SK-N-MC (cell line): ENCODE measurements around the gene EPS15.
"Not testable (repeated sequence)": the region's sequence is repeated elsewhere in the genome, so short reads cannot be mapped to it uniquely, and the experiment has no call there.

ENCODE experiments used
- DNase-seq: peaks from one replicate; pipeline ENCODE4 v3.0.0-alpha.2; 2011; ENCODE audit warnings: low read depth, low spot score
- H3K27ac ChIP-seq: fragments of 200-600 bp; sonication (generic); 2 replicates; pipeline ENCODE4 v1.5.1; 2016; ENCODE audit warnings: mixed run types
- H3K36me3 ChIP-seq: fragments of 200-600 bp; sonication (generic); 2 replicates; pipeline ENCODE4 v1.6.1; 2017; ENCODE audit warnings: antibody characterized with exemption, low read length, mixed read lengths; ENCODE audit not compliant: insufficient read depth
- H3K4me3 ChIP-seq: fragments of 200-600 bp; sonication (generic); 2 replicates; pipeline ENCODE4 v1.5.1; 2016
- H3K9ac ChIP-seq: fragments of 200-600 bp; sonication (generic); 2 replicates; pipeline ENCODE4 v1.8.0; 2017; ENCODE audit warnings: mixed run types, mixed read lengths; ENCODE audit not compliant: insufficient read length
- H3K9me3 ChIP-seq: fragments of 200-600 bp; sonication (generic); 2 replicates; pipeline ENCODE4 v1.6.1; 2017; ENCODE audit warnings: low read depth, mild to moderate bottlenecking, antibody characterized with exemption, low read length, moderate library complexity, mixed read lengths
- EZH2 ChIP-seq: fragments of 200-600 bp; sonication (generic); IDR thresholded peaks from one replicate; pipeline ENCODE4 v1.6.1; 2017; ENCODE audit warnings: antibody characterized with exemption
- FOXP2 ChIP-seq: optimal IDR thresholded peaks from 2 replicates; pipeline ENCODE3; 2011; ENCODE audit warnings: mild to moderate bottlenecking, moderate library complexity; ENCODE audit not compliant: insufficient read depth; ENCODE audit errors: extremely low read length, control extremely low read depth
- POLR2AphosphoS5 ChIP-seq: IDR thresholded peaks from 2 replicates; pipeline ENCODE4 v1.6.1; 2012; ENCODE audit warnings: mild to moderate bottlenecking, low read depth, low read length, borderline replicate concordance

The EPS15 gene

DNA sequence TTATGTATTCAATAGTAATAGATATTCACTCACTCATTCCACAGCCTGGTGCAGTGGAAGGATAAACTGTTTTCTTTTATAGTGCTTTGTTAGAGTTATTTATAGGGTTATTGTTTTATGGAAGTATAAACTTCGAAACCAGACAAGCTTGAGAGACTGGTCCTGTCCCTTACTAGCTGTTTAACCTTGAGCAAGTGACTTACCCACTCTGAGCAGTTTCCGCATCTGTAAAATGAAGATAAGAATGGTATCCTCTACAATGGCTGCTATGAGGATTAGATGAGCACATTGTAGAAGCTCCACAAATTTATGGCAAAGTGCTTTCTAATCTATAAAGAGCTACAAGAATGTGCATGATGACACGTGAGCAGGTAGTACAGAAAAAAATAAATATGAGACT, 30.8 kb upstream of the EPS15 start:
- no peak for DNase-seq

GRCh38 chr1:51549016-51549619, 30.1 kb upstream of the EPS15 start:
- DNase-seq = no peak
- Histone ChIP-seq H3K27ac (no peak overlapping the region), H3K9ac (no peak overlapping the region), H3K9me3 (no peaks in the 10 kb centered on the region), H3K4me3 (no peak overlapping the region), H3K36me3 (no peaks in the 10 kb centered on the region)
- TF ChIP-seq EZH2 = no peak
- no peak for TF ChIP-seq POLR2AphosphoS5
- no peak for TF ChIP-seq FOXP2

More for the DNA sequence above, 30.8 kb upstream of the EPS15 start:
- Histone ChIP-seq H3K36me3 (no peaks in the 10 kb centered on the region), H3K9ac (no peak overlapping the region), H3K27ac (no peak overlapping the region), H3K9me3 (no peaks in the 10 kb centered on the region), H3K4me3 (no peak overlapping the region)
- TF ChIP-seq POLR2AphosphoS5 = no peak
- TF ChIP-seq EZH2 = no peak
- no peak for TF ChIP-seq FOXP2

DNA sequence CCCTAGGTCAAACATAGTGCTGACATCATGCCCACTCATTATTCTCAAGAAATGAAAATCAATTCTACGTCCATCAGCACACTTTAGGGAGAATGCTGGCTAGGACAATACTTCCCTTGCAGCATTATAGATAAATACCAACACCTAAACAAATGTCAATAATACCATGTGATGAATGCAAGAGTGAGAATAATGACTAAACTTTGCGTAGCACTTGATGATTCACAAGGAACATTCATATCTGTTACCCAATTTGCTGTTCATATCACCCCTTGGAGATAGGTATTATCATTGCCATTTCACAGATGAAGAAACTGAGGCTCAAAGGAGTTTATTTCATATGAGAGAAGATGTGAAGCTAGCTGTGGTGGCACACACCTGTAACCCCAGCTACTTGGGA, 24.8 kb upstream of the EPS15 start:
- DNase-seq = no peak
- no peaks in the 10 kb centered on the region for H3K9me3 ChIP-seq
- no peak overlapping the region for H3K4me3 ChIP-seq
- TF ChIP-seq POLR2AphosphoS5 (no peak), EZH2 (no peak), FOXP2 (no peak)
- no peak overlapping the region for H3K9ac ChIP-seq
- H3K36me3 ChIP-seq = no peaks in the 10 kb centered on the region
- no peak overlapping the region for H3K27ac ChIP-seq

DNA sequence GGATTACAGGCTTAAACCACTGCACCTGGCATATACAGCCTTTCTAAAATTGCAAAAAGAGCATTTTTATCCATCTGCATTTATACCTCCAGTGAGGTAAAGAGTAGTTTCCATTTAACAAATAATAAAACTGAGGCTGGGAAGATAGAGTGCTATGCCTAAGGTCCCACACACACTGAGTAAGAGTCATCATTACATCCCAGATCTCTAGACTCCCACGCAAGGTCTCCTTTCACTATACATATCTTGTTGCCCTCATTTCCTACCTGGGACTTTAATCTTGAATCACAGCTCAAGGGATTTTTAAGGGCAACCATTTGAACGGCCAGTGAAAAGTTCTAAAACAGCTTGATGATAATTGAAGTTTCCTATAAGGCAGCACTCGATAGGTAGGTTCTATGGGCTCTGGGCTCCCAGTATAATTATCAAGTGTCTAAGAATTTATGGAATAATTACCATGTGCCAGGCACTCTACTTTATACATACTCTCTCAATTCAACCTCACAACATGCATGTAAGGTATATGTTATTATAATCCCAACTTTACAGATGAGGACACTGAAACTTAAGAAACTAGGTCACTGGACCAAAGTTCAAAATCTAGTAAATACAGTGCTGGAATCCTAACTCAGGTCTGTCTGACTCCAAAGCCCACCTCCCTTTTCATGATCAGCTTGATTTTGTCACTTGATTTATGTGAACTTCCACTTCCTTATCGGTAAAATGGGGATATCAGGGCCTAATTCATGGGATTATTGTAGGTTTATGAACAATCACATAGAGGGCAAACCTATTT, 23.3 kb upstream of the EPS15 start:
- no peak overlapping the region for H3K4me3 ChIP-seq
- H3K36me3 ChIP-seq = no peaks in the 10 kb centered on the region
- H3K9ac ChIP-seq = no peak overlapping the region
- H3K9me3 ChIP-seq = no peaks in the 10 kb centered on the region
- DNase-seq = no peak
- TF ChIP-seq EZH2 (no peak), FOXP2 (no peak), POLR2AphosphoS5 (no peak)
- no peak overlapping the region for H3K27ac ChIP-seq

GRCh38 chr1:51541313-51542050, 22.4 kb upstream of the EPS15 start:
- no peak for DNase-seq
- H3K9ac ChIP-seq = no peak overlapping the region
- no peak overlapping the region for H3K27ac ChIP-seq
- H3K9me3 ChIP-seq = no peaks in the 10 kb centered on the region
- TF ChIP-seq FOXP2 = no peak
- TF ChIP-seq EZH2 = no peak
- TF ChIP-seq POLR2AphosphoS5 = no peak
- no peak overlapping the region for H3K4me3 ChIP-seq
- H3K36me3 ChIP-seq = no peaks in the 10 kb centered on the region

- H3K9me3 ChIP-seq = no peaks in the 10 kb centered on the region
- H3K9ac ChIP-seq = no peak overlapping the region
- no peak overlapping the region for H3K27ac ChIP-seq
- no peak overlapping the region for H3K4me3 ChIP-seq
- TF ChIP-seq FOXP2 = no peak
- TF ChIP-seq POLR2AphosphoS5 = no peak
- no peak for TF ChIP-seq EZH2
- no peak for DNase-seq
- no peaks in the 10 kb centered on the region for H3K36me3 ChIP-seq
Observed at GRCh38 chr1:51537568-51537967, 18.5 kb upstream of the EPS15 start.

DNA sequence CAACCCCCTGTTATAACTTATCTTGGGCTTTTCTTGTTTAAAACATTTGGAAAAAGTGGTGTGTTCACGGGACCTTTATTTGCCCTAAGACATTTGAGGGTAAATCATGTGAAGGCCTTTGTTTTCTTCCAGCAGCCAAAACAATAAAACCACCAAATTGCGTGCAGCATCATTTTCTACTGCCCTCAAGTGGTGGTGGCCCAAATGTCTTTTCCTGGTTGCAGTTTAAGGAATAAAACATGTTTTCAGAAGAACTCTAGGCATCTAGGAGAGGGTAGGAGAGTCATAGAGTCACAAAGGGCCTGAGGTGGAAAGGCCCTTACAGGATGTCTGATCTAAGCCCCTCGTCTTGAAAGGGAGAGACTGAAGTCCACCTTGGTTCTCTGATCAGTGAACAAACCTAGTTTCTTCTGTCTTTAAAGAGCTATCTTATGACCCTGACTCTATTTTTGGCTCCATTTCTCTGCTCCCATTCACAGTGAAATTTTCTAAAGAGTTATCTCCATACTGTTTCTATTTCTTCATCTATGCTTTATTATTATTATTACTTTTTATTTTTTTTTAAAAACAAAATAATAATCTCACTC, 16.0 kb upstream of the EPS15 start:
- no peaks in the 10 kb centered on the region for H3K36me3 ChIP-seq
- no peaks in the 10 kb centered on the region for H3K9me3 ChIP-seq
- no peak for TF ChIP-seq EZH2
- TF ChIP-seq POLR2AphosphoS5 = no peak
- no peak for TF ChIP-seq FOXP2
- no peak for DNase-seq
- H3K9ac ChIP-seq = no peak overlapping the region
- H3K27ac ChIP-seq = no peak overlapping the region
- no peak overlapping the region for H3K4me3 ChIP-seq

GRCh38 chr1:51534447-51534846, 15.4 kb upstream of the EPS15 start:
- Histone ChIP-seq H3K36me3 (no peaks in the 10 kb centered on the region), H3K9ac (no peak overlapping the region), H3K4me3 (no peak overlapping the region), H3K27ac (no peak overlapping the region), H3K9me3 (no peaks in the 10 kb centered on the region)
- no peak for DNase-seq
- TF ChIP-seq POLR2AphosphoS5 (no peak), EZH2 (no peak), FOXP2 (no peak)

DNA sequence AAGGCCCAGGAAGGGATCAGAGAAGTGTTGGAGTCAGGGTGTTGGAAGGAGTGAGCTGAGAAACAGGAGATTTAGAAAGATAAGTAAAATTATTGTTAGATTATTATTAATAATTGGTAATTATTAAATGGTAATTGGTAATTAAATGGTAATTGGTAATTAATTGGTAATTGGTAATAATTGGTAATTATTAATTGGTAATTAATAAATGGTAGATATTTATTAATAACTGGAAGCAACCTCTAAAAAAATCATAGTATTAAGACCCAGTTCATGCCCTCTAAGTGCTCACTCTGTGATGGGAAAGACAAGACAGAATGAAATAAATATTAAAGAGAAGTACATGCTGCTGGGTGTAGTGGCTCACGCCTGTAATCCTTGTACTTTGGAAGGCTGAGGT, 13.8 kb upstream of the EPS15 start:
- H3K27ac ChIP-seq = no peak overlapping the region
- H3K9ac ChIP-seq = no peak overlapping the region
- H3K36me3 ChIP-seq = no peaks in the 10 kb centered on the region
- no peaks in the 10 kb centered on the region for H3K9me3 ChIP-seq
- TF ChIP-seq FOXP2 (no peak), POLR2AphosphoS5 (no peak), EZH2 (no peak)
- no peak for DNase-seq
- H3K4me3 ChIP-seq = no peak overlapping the region

- H3K27ac ChIP-seq, DNase-seq, H3K9me3 ChIP-seq, H3K36me3 ChIP-seq, H3K4me3 ChIP-seq, H3K9ac ChIP-seq: not testable (repeated sequence)
Observed at GRCh38 chr1:51530447-51530846, 11.4 kb upstream of the EPS15 start.
